Esophagus squamous epithelium (tissue), 4 donors: Measurements from ENCODE around the gene SCN3B.

Experiments used
- CTCF ChIP-seq, 6 experiments: fragments of 450-650 bp in 4 of 6; fragments of 200-600 bp in 2 of 6; sonication (generic) in 2 of 6; IDR thresholded peaks; one replicate each; pipeline ENCODE4 v1.5.1; 2016 to 2019; ENCODE audit warnings: antibody characterized with exemption in 6 of 6, mild to moderate bottlenecking in 4 of 6, moderate library complexity in 4 of 6
- POLR2A ChIP-seq, 4 donors: fragments of 450-650 bp; IDR thresholded peaks; one replicate each; pipeline ENCODE4 v1.6.1; 2017; ENCODE audit warnings: antibody characterized with exemption in 4 of 4, mild to moderate bottlenecking in 4 of 4, moderate library complexity in 3 of 4

- TF ChIP-seq CTCF (IDR thresholded peaks at IDR 0.05), result no peak
- TF ChIP-seq POLR2A (IDR thresholded peaks at IDR 0.05), result no peak
Measured at GRCh38 chr11:123641495-123641840, 13.0 kb downstream of the SCN3B start.
